PC-3 (cell line): Measurements from ENCODE around the gene DNAH3. TPM values are rescaled to one million over a fixed set of nuclear protein-coding genes. Genes with fewer than 3 reads are reported as not detected.
"Not testable (repeated sequence)": the region's sequence is repeated elsewhere in the genome, so short reads cannot be mapped to it uniquely, and the experiment has no call there.

ENCODE experiments used
- ATAC-seq: fragments of 200-7000 bp; cut with Tn5 transposase; 2 replicates; pipeline ENCODE4 v1.9.1; 2020; ENCODE audit warnings: mild to moderate bottlenecking, moderate library complexity
- BruUV-seq: library from RNA; stranded (reverse); fragments of 400-500 nt; replicated peaks from 2 replicates; lab custom pipeline; 2021; lab: Mats Ljungman, UMichigan
- CTCF ChIA-PET: fragments of 300-600 bp; sonication (Branson Sonifier 250); formaldehyde crosslinking; loops from one replicate; lab custom pipeline; 2022; ENCODE audit warnings: antibody characterized with exemption; lab: Charles Lee
- POLR2A ChIA-PET: fragments of 300-600 bp; sonication (Branson Sonifier 250); formaldehyde crosslinking; loops from one replicate; lab custom pipeline; 2022; ENCODE audit warnings: antibody characterized with exemption; ENCODE audit not compliant: unreplicated experiment; lab: Charles Lee
- DNase-seq: peaks from one replicate; pipeline ENCODE4 v3.0.0-alpha.2; 2015
- H2AFZ ChIP-seq: fragments of 300-600 bp; sonication (generic); 2 replicates; pipeline ENCODE4 v1.6.0; 2016; ENCODE audit warnings: antibody characterized with exemption, low read length
- H3F3A ChIP-seq: fragments of 300-600 bp; sonication (generic); one replicate; pipeline ENCODE4 v1.6.0; 2017; ENCODE audit warnings: antibody characterized with exemption, low read length, control low read depth, mild to moderate bottlenecking; ENCODE audit not compliant: unreplicated experiment
- H3K27ac ChIP-seq: fragments of 300-600 bp; sonication (generic); 2 replicates; pipeline ENCODE4 v1.5.1; 2016; ENCODE audit warnings: mild to moderate bottlenecking, low read length
- H3K27me3 ChIP-seq: fragments of 300-600 bp; sonication (generic); 2 replicates; pipeline ENCODE4 v1.6.1; 2016; ENCODE audit warnings: low read length, mixed read lengths
- H3K36me3 ChIP-seq: fragments of 300-600 bp; sonication (generic); 2 replicates; pipeline ENCODE4 v1.6.1; 2016; ENCODE audit warnings: low read depth, mixed run types, low read length, mixed read lengths
- H3K4me1 ChIP-seq: fragments of 300-600 bp; sonication (generic); 2 replicates; pipeline ENCODE4 v1.5.1; 2016; ENCODE audit warnings: low read length; ENCODE audit not compliant: insufficient read depth
- H3K4me2 ChIP-seq: fragments of 300-600 bp; sonication (generic); 2 replicates; pipeline ENCODE4 v1.6.0; 2016; ENCODE audit warnings: low read length
- H3K4me3 ChIP-seq: fragments of 300-600 bp; sonication (generic); 2 replicates; pipeline ENCODE4 v1.5.1; 2016; ENCODE audit warnings: mild to moderate bottlenecking, low read length, mixed read lengths
- H3K79me2 ChIP-seq: fragments of 300-600 bp; sonication (generic); 2 replicates; pipeline ENCODE4 v1.6.1; 2017; ENCODE audit warnings: low read length, mixed read lengths
- H3K9ac ChIP-seq: fragments of 300-600 bp; sonication (generic); 2 replicates; pipeline ENCODE4 v1.6.0; 2016; ENCODE audit warnings: mild to moderate bottlenecking, low read length
- H3K9me2 ChIP-seq: fragments of 300-600 bp; sonication (generic); replicated peaks from 2 replicates; pipeline ENCODE4 v1.6.1; 2016; ENCODE audit warnings: mixed run types, low read length, mixed read lengths
- H3K9me3 ChIP-seq: fragments of 300-600 bp; sonication (generic); 2 replicates; pipeline ENCODE4 v1.6.1; 2016; ENCODE audit warnings: low read length, mixed read lengths
- H4K20me1 ChIP-seq: fragments of 300-600 bp; sonication (generic); 2 replicates; pipeline ENCODE4 v1.6.1; 2016; ENCODE audit warnings: low read length, mixed read lengths
- CTCF ChIP-seq: fragments of 300-600 bp; sonication (generic); conservative IDR thresholded peaks from 2 replicates; pipeline ENCODE4 v1.5.1; 2017; ENCODE audit warnings: antibody characterized with exemption, low read depth, mild to moderate bottlenecking, low read length
- EZH2 ChIP-seq: fragments of 300-600 bp; sonication (generic); IDR thresholded peaks from one replicate; pipeline ENCODE4 v1.6.1; 2017; ENCODE audit warnings: antibody characterized with exemption, mild to moderate bottlenecking, low read length; ENCODE audit not compliant: unreplicated experiment
- EZH2phosphoT487 ChIP-seq: fragments of 300-600 bp; sonication (generic); IDR thresholded peaks from 2 replicates; pipeline ENCODE4 v1.6.1; 2018; ENCODE audit warnings: mild to moderate bottlenecking, antibody characterized with exemption, low read length, borderline replicate concordance
- intact Hi-C: fragments of 100-400 bp; cut with micrococcal nuclease; formaldehyde crosslinking; loops from 2 replicates; pipeline ENCODE4 v1.9.0; 2023
- total RNA-seq: library from RNA; depleted of rRNA; stranded (reverse); fragments of >200 nt; gene quantifications from 2 replicates; pipeline ENCODE4 v1.2.3, GENCODE V29; 2014

DNAH3 gene
- total RNA-seq, 1 experiment from 2014 or later, result 0.11 TPM

DNA sequence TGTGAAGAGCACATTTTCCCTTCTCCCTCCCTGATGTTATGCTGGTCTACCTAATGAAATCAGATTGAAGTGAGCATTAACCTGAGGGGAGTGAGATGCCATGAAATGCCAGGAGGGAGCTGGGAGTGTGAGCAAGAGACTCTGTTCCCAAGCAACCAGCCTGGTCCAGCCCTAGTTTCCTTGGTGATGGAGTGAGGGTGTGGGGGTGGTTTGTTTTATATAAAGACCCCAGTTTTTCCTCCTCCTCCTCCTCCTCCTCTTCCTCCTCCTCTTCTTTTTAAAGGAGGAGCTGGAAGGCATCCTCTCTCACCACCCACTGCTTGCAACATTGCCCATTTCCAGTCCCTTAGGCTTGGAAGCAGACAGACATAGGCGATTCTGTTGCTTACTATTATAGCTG lies 97.1 kb downstream of the DNAH3 start:
- no peak overlapping the region for H3K27ac ChIP-seq
- intact Hi-C loops, result no loop called here
- no peak for DNase-seq
- H3K4me2 ChIP-seq, result no peak overlapping the region
- no peaks in the 10 kb centered on the region for H3K4me1 ChIP-seq
- BruUV-seq, result no TSS peak
- H3F3A ChIP-seq, result no peaks in the 10 kb centered on the region
- ChIA-PET CTCF (no interaction called here), POLR2A (no interaction called here)
- no peak overlapping the region for H3K9ac ChIP-seq
- H3K4me3 ChIP-seq, result no peak overlapping the region
- TF ChIP-seq EZH2phosphoT487, result no peak
- no peak for TF ChIP-seq CTCF
- TF ChIP-seq EZH2, result no peak
- H3K9me2 ChIP-seq, result no peaks in the 10 kb centered on the region
- no peaks in the 10 kb centered on the region for H3K79me2 ChIP-seq
- no peak for ATAC-seq
- H3K36me3 ChIP-seq, result no peaks in the 10 kb centered on the region
- no peak overlapping the region for H2AFZ ChIP-seq
- no peaks in the 10 kb centered on the region for H3K27me3 ChIP-seq
- no peaks in the 10 kb centered on the region for H3K9me3 ChIP-seq
- H4K20me1 ChIP-seq, result no peaks in the 10 kb centered on the region

GRCh38 chr16:21048091-21048912 lies 102.3 kb downstream of the DNAH3 start:
- ATAC-seq, H3K79me2 ChIP-seq, intact Hi-C loops, CTCF ChIA-PET, H3K4me3 ChIP-seq, H3K36me3 ChIP-seq, H3K27ac ChIP-seq, H2AFZ ChIP-seq, H3K9me2 ChIP-seq, H4K20me1 ChIP-seq, BruUV-seq, H3K27me3 ChIP-seq, POLR2A ChIA-PET, H3F3A ChIP-seq, H3K4me2 ChIP-seq, H3K9me3 ChIP-seq, DNase-seq, H3K9ac ChIP-seq, H3K4me1 ChIP-seq: not testable (repeated sequence)

GRCh38 chr16:21038197-21038596 lies 112.4 kb downstream of the DNAH3 start:
- Histone ChIP-seq H3K27me3 (no peaks in the 10 kb centered on the region), H3K27ac (no peak overlapping the region), H4K20me1 (no peaks in the 10 kb centered on the region), H2AFZ (no peak overlapping the region), H3K79me2 (no peaks in the 10 kb centered on the region), H3K9ac (no peak overlapping the region), H3K9me3 (no peaks in the 10 kb centered on the region), H3K4me1 (no peaks in the 10 kb centered on the region), H3K4me3 (no peak overlapping the region), H3K9me2 (no peaks in the 10 kb centered on the region), H3F3A (no peaks in the 10 kb centered on the region), H3K36me3 (no peaks in the 10 kb centered on the region), H3K4me2 (no peak overlapping the region)
- no TSS peak for BruUV-seq
- ChIA-PET POLR2A (no interaction called here), CTCF (no interaction called here)
- ATAC-seq, result no peak
- DNase-seq, result no peak
- TF ChIP-seq EZH2 (no peak), CTCF (no peak), EZH2phosphoT487 (no peak)
- intact Hi-C loops, result no loop called here
